Amniotic epithelial cell (primary cell): ENCODE measurements around the gene TCEANC2.

Experiments
- DNase-seq: peaks from one replicate; pipeline ENCODE4 v3.0.0-alpha.2; 2010; ENCODE audit warnings: low read depth

Gene TCEANC2

GRCh38 chr1:54114001-54114400 is 60.6 kb downstream of the TCEANC2 start:
- DNase-seq: no peak

DNA sequence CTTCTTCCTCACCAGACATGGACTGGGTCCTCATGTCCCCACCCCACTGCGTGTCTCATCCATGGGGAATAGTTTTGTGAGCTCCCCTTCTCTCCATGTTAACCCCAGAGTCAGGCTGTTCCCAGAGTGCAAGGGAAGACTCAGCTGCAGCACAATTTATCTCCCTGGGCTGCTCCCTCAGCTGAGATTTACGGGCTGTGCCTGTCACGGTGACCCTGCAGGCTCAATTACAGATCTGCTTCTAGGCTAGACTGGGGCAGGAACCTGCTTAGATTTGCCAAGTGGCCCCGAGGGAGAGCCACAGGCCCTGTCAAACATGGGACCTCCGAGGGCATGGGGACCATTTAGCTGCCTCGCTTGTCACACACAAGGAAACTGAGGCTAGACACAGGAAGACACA is 61.5 kb downstream of the TCEANC2 start:
- no peak for DNase-seq

- no peak for DNase-seq
These were observed 62.1 kb downstream of the TCEANC2 start for GRCh38 chr1:54115520-54115919.

DNA sequence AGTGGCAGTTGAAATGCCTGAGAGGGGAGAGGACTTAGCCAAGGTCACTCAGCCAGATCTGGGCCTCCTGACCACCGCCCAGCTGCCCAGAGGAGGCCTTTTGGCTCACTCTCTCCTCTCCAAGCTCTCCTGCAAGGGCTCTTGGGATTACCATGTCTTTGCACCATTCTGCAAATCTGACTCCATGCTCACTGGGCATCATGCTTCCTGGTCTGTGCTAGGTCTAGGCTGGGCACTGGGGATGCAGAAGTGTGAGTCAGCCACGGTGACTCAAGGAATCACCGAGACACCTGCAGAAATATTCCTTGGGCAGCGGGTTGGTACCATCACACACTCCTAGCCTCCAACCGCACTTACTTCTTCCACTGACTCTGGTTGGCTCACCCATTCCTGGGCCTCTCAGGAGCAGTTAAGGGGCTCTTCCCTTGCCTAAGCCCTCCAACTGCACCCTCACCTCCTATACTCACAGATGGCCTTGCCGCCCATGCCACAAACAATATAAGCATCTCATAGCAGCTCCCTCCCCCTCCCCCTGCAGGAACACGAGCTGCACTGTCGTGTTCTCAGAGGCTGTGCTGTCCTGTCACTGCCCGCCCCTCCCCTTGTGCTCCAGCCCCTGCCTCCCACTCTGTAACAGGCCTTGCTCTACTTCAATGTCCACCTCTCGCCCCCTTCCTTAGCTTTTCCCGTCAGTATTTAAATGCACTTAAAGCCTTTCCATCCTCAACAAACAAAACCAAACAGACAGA is 64.6 kb downstream of the TCEANC2 start:
- DNase-seq: no peak

- DNase-seq: peak; percentile 68
These were observed 65.3 kb downstream of the TCEANC2 start for GRCh38 chr1:54118704-54119103.

DNA sequence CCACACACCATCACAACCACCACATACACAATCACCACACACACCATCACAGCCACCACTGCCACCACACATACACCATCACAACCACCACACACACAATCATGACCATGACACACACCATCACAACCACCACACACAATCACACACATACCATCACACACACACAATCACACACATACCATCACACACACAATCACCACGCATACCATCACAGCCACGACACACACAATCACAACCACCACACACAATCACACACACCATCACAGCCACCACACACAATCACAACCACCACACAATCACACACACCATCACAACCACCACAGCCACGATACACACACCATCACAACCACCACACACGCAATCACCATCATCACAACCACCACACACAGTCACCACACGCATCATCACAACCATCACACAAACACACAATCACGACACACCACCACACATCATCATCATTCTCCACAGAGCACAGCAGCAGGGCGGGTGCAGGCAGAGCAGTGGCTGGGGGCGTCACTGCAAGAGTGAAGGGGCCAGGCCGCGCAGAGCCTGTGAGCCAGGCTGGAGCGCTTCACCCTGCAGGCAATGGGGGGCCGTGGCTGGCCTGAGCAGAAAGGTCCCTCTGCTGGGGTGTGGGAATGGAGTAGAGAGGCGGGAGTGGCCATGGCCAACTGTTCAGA is 66.8 kb downstream of the TCEANC2 start:
- no peak for DNase-seq

DNA sequence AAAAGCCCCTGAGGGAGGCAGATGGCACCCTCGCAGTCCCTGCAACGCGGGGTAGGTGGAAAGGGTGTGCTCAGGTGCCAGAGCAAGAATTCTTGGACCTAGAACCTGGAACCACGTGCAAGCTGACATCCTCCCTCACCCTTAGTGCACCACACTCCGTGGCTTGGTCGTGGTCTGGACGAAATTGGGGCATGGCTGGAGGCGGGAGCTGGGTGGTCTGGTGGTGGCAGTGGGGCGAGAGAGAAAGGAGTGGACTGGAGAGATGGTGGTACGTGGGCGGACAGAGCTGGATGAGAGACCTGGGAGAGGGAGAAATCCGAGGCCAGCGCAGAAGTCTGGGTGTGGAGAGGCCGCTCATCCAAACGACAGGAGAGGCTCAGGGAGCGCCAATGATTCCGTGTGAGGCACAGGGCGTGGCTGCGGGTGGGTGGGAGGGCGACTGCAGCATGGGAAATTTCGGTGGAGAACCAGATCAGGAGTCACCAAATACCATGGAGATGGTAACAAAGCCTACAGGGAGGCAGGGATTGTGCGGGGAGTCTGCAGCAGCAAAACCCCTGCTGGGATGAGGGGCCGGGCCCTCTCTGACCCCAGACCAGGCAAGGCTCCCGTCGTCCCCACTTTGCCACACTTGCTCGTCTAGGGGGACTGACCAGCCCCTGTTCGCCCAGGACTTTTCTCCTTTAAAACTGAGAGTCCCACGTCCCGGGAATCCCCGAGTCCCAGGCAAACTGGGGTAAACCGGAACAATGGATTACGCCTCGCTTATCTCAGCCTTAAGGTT is 67.5 kb downstream of the TCEANC2 start:
- no peak for DNase-seq

GRCh38 chr1:54121482-54122134 is 68.2 kb downstream of the TCEANC2 start:
- DNase-seq: peak; percentile 72

GRCh38 chr1:54122135-54122751 is 68.8 kb downstream of the TCEANC2 start:
- DNase-seq: no peak

- no peak for DNase-seq
These were observed 69.6 kb downstream of the TCEANC2 start for GRCh38 chr1:54122992-54123391.

DNA sequence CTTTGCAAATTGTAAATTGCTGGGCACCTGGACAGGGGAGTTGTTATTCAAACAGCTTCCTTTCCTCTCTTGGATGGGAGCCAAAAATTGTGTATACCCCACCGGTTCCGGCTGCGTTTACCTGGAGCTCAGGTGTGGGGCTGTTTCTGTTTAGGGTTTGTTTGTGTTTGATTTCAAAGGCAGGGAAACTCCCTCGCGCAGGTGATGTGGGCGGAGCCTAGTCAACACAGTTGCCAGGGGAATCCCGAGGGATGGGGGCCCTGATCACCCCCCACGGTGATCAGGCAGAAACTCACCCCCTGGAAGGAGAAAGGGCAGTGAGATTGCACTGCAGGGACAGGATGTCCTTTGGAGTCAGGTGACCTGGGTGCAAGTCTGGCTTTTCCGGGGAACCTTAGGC is 71.1 kb downstream of the TCEANC2 start:
- no peak for DNase-seq

DNA sequence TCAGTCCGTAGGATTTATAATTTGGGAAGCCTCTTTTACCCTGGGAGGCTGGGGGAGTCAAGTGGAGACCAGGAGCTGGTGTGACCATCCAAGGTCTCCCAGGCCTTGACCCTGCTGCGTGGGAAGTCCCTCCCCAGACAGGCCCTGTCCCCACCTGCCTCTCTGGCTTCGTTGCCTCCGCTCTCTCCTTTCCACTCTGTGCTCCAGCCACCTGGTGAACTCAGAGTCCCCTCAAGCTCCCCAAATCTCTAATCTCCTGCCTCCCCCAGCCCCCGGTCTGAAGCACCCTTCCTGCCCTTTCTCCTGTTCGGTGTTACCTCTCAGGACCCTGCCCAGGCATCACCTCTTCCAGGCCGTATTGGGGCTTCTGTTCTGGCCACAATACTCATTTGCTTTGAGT is 71.5 kb downstream of the TCEANC2 start:
- no peak for DNase-seq

DNA sequence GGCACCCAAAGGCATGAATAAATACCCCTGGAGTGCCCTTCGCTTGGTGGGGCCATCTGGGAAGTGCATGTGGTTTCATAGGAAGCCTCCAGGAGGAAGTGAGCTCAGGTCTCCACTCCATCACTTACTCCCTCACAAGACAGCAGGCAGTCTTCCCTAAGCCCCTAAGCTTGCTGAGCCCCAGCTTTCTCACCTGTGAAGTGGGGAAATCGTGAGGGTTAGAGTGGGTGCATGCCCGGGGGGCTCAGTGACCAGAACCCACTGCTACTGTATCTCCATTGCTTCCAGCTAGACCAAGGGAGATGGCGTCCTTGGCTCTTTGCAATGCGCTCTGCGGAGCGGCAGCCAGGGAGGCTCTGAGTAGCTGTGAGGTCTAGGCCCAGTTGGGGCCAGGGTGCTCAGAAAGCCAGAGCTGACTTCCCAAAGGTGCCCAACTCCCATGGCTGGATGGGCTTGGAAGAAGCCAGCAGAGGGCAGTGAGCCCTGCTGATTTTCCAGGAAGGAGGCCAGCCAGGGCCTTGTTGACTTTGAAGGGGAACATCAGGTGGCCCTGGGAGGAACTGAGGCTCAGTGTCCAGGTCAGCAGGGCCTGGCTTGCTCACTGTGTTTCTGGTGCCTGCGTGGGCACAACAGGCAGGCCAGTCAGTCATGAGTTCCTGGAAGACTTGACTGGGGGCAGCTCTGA is 72.1 kb downstream of the TCEANC2 start:
- peak; percentile 26 for DNase-seq

DNA sequence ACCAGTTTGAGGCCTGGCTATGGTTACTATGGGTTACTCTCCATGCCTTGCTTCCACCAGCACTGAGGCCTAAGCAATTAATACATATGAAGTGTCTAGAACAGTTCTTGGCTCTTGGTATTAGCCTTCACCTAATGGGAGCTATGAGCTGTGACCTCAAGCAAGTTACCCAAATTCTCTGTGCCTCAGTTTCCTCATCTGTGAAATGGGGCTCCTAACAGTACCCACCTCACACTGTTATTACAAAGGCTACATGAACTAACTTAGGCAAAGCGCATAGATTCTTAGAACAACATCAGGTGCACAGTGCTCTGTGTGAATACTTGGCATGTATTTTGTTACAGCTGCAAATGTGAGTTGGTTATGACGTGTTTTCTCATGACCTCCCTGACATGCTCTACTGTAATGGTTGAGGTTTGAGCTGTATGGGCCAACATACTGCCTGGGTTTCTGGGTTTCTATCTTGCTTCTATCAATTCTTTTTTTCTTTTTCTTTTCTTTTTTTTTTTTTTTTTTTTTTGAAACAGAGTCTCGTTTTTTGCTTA is 72.9 kb downstream of the TCEANC2 start:
- no peak for DNase-seq

DNA sequence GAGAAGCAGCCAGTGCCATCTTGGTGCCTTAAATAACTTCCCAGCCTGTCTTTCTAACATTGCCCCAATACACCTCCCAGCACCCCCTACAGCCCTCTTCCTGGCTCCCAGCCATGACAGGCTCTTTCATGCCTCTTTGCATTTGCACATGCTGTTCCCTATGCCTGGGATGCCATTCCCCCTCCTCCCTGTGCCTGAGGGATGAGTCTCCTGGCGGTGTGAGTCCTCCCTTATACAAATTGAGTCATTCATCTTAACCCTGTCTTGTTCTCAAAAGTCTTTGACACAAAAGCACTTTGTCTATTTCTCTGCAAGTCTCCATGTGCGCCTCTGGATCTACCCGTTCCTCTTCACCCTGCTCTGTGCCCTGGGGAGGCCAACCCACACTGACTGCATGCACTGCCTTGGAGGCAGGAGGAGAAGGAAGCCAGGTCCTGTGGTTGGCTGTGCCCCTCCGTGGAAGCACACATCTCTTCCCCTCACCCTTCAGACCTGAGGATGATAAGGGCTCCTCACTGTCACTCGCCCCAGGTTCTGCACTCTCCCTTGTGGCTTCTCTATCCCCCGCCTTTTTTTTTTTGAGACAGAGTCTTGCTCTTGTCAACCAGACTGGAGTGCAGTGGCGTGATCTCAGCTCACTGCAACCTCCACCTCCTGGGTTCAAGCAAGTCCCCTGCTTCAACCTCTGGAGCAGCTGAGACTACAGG is 74.3 kb downstream of the TCEANC2 start:
- DNase-seq: no peak

- no peak for DNase-seq
These were observed 76.5 kb downstream of the TCEANC2 start for GRCh38 chr1:54129858-54130257.

GRCh38 chr1:54131419-54131818 is 78.0 kb downstream of the TCEANC2 start:
- DNase-seq: no peak

DNA sequence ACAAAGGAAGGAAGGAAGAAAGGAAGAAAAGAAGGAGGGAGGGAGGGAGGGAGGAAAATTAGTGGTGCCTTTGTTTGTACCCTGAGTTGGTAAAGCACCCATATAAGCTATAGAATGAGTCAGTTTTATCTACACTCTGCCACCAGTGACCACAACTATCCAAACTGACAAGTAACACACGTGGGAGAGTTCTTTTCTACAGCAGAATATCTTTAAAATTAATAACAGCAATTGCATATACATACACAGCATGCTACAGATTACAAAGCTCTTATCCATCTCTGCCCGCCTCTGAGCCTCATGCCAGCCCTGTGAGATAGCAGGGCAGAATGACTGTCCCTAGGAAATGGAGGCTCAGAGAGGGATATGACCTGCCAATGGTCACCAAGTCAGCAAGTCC is 79.1 kb downstream of the TCEANC2 start:
- DNase-seq: peak; percentile 85

GRCh38 chr1:54134295-54134694 is 80.9 kb downstream of the TCEANC2 start:
- DNase-seq: no peak

GRCh38 chr1:54135436-54136120 is 82.2 kb downstream of the TCEANC2 start:
- peak; percentile 33 for DNase-seq
